Thoracic aorta (tissue), 2 donors: Measurements from ENCODE around the gene RBP5. TPM values are rescaled to one million over a fixed set of nuclear protein-coding genes. Genes with fewer than 3 reads are reported as not detected.
A peak's percentile ranks its signal among the peaks of the same experiment; 100 is the strongest.

Experiments used
- ATAC-seq: fragments of 150-250 bp; one replicate; pipeline ENCODE4 v1.8.0; 2017; ENCODE audit warnings: low read depth; ENCODE audit not compliant: insufficient number of reproducible peaks, low FRiP score
- DNase-seq: peaks from one replicate; pipeline ENCODE4 v3.0.0-alpha.2; 2020; ENCODE audit warnings: low spot score
- H3K27ac ChIP-seq, 2 donors: fragments of 200-600 bp; sonication (generic); 1 replicate in 1 of 2; 2 replicates in 1 of 2; pipeline ENCODE4 v1.5.1; 2016; ENCODE audit warnings: mild to moderate bottlenecking in 2 of 2, moderate library complexity in 2 of 2
- H3K27me3 ChIP-seq: fragments of 200-600 bp; sonication (generic); replicated peaks from 2 replicates; pipeline ENCODE4 v1.6.0; 2016; ENCODE audit warnings: mild to moderate bottlenecking; ENCODE audit not compliant: insufficient read depth
- H3K36me3 ChIP-seq: fragments of 200-600 bp; sonication (generic); one replicate; pipeline ENCODE4 v1.5.1; 2016
- H3K4me1 ChIP-seq, 2 donors: fragments of 200-600 bp; sonication (generic); 1 replicate in 1 of 2; 2 replicates in 1 of 2; pipeline versions ENCODE4 v1.5.1 to v1.6.0; 2016; ENCODE audit warnings: low read depth in 2 of 2, mild to moderate bottlenecking in 1 of 2; ENCODE audit not compliant: control insufficient read depth in 1 of 2
- H3K4me3 ChIP-seq: fragments of 200-600 bp; sonication (generic); 2 replicates; pipeline ENCODE4 v1.5.1; 2016; ENCODE audit warnings: mild to moderate bottlenecking
- H3K9me3 ChIP-seq: fragments of 200-600 bp; sonication (generic); 2 replicates; pipeline ENCODE4 v1.5.1; 2016
- total RNA-seq, 2 donors: library from RNA; depleted of rRNA; stranded (reverse); fragments of >200 nt; gene quantifications; one replicate each; pipeline versions ENCODE4 v1.1.0 to v1.2.3, GENCODE V29; 2016
- TF ChIP-seq, protein P1 (sequence below): fragments of 200-600 bp; sonication (generic); IDR thresholded peaks from one replicate; pipeline ENCODE4 v1.5.1; 2019; ENCODE audit warnings: antibody characterized with exemption

The RBP5 gene
- total RNA-seq, 2 donors from 2014 or later, result 0.71 TPM; not detected in 1

DNA sequence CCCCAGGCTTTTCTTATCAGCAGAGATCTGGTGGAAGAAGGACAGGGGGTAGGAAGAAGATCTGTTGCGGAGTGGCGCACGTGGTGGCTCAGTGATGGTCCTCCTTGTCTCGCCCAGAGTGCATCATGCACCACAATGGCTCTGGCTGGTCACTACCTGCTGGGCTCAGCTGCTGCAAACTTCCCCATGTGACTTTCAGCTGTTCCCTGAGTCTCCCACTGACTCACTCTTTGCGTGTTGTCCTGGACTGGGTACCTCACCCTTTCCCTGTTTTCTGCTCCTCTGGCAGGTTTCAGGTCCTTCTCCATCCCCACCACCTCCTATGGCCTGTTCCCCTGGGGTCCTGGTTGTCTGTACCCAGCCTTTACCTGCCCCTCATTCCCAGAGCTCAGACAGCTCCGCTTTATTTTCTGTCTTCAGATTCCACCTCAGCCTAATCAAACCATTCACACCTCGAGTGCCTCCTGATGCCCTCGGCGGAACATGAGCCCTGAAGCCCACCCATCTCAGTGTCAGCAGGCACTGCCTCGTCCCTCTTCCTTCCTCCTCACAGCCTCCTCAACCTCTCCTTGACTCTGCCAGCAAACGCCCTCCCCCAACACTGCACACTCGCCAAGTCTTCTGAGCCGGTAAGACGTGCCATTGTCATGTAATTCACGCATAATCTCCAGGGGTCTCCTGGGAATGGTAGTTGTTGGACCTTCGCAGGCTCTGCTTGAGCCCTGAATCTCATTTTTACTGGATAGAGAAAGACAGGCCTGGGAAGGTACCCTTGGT is 38.3 kb downstream of the RBP5 start:
- no peak for DNase-seq
- H3K36me3 ChIP-seq, result peaks cover 31% of the 10 kb centered on the region
- ATAC-seq, result no peak
- no peaks in the 10 kb centered on the region for H3K9me3 ChIP-seq
- peaks cover 17 to 36% of the 10 kb centered on the region in 2 donors for H3K4me1 ChIP-seq
- no peaks in the 10 kb centered on the region for H3K27me3 ChIP-seq
- H3K27ac ChIP-seq, result peak overlapping the region; percentile 84
- TF ChIP-seq, protein P1, sequence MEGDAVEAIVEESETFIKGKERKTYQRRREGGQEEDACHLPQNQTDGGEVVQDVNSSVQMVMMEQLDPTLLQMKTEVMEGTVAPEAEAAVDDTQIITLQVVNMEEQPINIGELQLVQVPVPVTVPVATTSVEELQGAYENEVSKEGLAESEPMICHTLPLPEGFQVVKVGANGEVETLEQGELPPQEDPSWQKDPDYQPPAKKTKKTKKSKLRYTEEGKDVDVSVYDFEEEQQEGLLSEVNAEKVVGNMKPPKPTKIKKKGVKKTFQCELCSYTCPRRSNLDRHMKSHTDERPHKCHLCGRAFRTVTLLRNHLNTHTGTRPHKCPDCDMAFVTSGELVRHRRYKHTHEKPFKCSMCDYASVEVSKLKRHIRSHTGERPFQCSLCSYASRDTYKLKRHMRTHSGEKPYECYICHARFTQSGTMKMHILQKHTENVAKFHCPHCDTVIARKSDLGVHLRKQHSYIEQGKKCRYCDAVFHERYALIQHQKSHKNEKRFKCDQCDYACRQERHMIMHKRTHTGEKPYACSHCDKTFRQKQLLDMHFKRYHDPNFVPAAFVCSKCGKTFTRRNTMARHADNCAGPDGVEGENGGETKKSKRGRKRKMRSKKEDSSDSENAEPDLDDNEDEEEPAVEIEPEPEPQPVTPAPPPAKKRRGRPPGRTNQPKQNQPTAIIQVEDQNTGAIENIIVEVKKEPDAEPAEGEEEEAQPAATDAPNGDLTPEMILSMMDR, result no peak
- peak overlapping the region; percentile 83 for H3K4me3 ChIP-seq

DNA sequence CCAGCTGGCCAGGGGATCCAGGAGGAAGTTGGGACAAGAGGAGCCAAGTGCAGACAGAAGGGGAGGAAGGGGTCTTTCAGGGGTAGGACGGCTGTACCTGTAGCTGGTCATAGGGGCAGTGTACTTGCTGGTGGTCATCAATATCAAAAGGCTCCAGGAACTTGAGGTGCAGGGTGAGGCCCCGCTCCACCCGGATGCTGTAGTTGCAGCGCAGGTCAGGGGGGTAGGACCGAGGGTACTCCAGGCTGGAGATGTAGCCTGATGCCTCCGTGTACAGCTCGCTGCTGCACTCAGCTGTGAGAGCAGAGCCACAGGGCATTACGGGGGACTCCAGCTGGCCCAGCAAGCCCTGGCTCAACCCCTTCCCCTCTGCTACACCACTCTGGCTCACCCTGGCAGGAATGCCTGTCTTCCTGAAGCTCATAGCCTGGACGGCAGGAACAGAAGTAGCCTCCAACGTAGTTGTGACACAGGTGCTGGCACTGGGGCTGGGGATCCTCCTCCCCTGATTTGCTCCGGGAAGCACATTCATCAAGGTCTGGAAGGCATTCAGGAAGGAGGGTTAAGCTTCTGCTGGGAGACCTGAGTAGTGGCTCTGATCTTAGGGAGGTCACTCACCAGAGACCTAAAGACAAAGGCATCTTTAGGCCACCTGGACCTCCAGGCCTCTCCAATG is 39.4 kb downstream of the RBP5 start:
- ATAC-seq (no peak), DNase-seq (no peak)
- H3K4me3 ChIP-seq, result peak overlapping the region; percentile 83
- H3K9me3 ChIP-seq, result no peaks in the 10 kb centered on the region
- peaks cover 17 to 36% of the 10 kb centered on the region in 2 donors for H3K4me1 ChIP-seq
- peaks cover 38% of the 10 kb centered on the region for H3K36me3 ChIP-seq
- TF ChIP-seq, protein P1, result no peak
- H3K27me3 ChIP-seq, result no peaks in the 10 kb centered on the region
- peak overlapping the region; percentile 46 to 84 for H3K27ac ChIP-seq

DNA sequence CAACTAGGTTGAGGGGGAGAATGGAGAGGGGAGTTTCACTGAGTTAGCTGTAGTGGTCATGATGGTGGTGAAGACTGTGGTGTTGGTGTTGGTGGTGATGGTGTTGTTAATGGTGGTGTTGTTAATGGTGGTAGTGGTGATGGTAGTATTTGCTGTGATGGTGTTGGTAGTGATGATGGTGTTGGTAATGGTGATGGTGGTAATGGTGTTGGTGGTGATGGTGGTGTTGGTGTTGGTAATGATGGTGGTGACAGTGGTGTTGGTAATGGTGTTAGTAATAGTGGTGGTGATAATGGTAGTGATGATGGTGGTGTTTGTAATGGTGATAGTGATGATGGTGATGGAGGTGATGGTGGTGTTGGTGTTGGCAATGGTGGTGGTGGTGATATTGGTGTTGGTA is 45.6 kb downstream of the RBP5 start:
- ATAC-seq, result peak; percentile 8
- Histone ChIP-seq H3K27me3 (no peaks in the 10 kb centered on the region), H3K4me3 (no peak overlapping the region), H3K4me1 (peaks cover 14 to 19% of the 10 kb centered on the region in 2 donors), H3K27ac (no peak overlapping the region), H3K9me3 (no peaks in the 10 kb centered on the region), H3K36me3 (peaks cover 50% of the 10 kb centered on the region)
- no peak for DNase-seq
- TF ChIP-seq, protein P1, result no peak

DNA sequence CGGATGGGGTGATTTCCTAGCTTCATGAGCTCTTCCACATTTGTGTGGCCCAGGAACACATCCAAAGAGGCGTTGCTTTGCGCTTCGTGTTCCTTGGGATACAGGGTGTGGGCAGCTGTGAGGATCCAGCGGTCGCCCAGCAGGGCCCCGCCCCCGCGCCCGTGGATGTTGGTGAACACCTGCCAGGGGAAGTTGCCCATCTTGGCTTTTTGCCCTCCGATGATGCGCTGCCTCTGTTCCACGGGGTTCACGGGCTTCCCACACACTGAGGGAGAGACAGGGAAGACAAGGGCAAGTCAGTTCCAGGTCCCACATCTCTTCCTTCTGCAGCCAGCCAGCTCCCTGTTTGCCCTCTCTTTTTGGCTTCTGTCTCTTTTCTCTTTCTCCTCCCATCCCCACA is 47.7 kb downstream of the RBP5 start:
- H3K27me3 ChIP-seq, result no peaks in the 10 kb centered on the region
- DNase-seq (no peak), ATAC-seq (no peak)
- peak overlapping the region; percentile 44 to 86 for H3K27ac ChIP-seq
- TF ChIP-seq, protein P1, result no peak
- H3K9me3 ChIP-seq, result no peaks in the 10 kb centered on the region
- H3K4me1 ChIP-seq, result peaks cover 14 to 19% of the 10 kb centered on the region in 2 donors
- H3K4me3 ChIP-seq, result no peak overlapping the region
- H3K36me3 ChIP-seq, result peaks cover 39% of the 10 kb centered on the region

DNA sequence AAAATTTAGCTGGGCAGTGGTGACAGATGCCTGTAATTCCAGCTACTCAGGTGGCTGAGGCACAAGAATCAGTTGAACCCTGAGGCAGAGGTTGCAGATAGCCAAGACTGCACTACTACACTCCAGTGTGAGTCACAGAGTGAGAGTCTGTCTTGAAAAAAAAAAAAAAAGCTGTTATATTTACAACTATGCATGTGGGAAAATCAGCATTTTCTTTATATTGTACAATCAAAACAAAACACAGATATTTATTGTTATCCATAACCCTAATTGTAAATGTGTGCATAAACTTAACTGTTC is 48.9 kb downstream of the RBP5 start:
- TF ChIP-seq, protein P1, result no peak
- ATAC-seq (no peak), DNase-seq (no peak)
- Histone ChIP-seq H3K4me1 (peaks cover 14 to 19% of the 10 kb centered on the region in 2 donors), H3K27ac (peak overlapping the region; percentile 77 to 86), H3K9me3 (no peaks in the 10 kb centered on the region), H3K27me3 (no peaks in the 10 kb centered on the region), H3K4me3 (no peak overlapping the region), H3K36me3 (peaks cover 26% of the 10 kb centered on the region)
